ENCODE results near the gene OPRM1. TPM values are rescaled to one million over a fixed set of nuclear protein-coding genes. Genes with fewer than 3 reads are reported as not detected.
A peak's percentile ranks its signal among the peaks of the same experiment; 100 is the strongest.
"Not testable (repeated sequence)": the region's sequence is repeated elsewhere in the genome, so short reads cannot be mapped to it uniquely, and the experiment has no call there.

Gene OPRM1
- total RNA-seq, 5 donors from 2014 or later (not counting 1 experiment from before 2014, with no cell fraction given), result not detected

- Histone ChIP-seq H3K36me3 (ENCODE audit: control insufficient read depth in 2 of 2, extremely low read depth in 1 of 2, insufficient read depth in 1 of 2, low read length in 1 of 2) (peaks cover 5 to 56% of the 10 kb centered on the region in 2 donors), H3K4me1 (ENCODE audit: control insufficient read depth in 1 of 2, extremely low read depth in 1 of 2, insufficient read depth in 2 of 2, low read length in 2 of 2) (peaks cover 0 to 2% of the 10 kb centered on the region in 2 experiments), H3K9me3 (no peaks in the 10 kb centered on the region), H3K27ac (ENCODE audit: low read length) (no peak overlapping the region), H3K27me3 (replicated peaks in 1 of 2; ENCODE audit: control insufficient read depth in 2 of 2, extremely low read depth in 1 of 2, insufficient read depth in 2 of 2, low read length in 1 of 2) (no peaks in the 10 kb centered on the region), H3K4me3 (ENCODE audit: control insufficient read depth in 1 of 2, extremely low read depth in 1 of 2, low read length in 1 of 2) (no peak overlapping the region)
- DNase-seq, result no peak
- ChIA-PET POLR2A (interaction anchor here in 1 of 2 donors (0.6 kb wide), 1 partner anchor 20 kb away, joined by 3 read pairs; no protein-coding TSS in a partner anchor), CTCF (interaction anchor here (0.6 to 1.4 kb wide), 4 partner anchors 15 to 80 kb away, joined by 3 to 8 read pairs (median 4); no protein-coding TSS in a partner anchor)
- ATAC-seq (replicated peaks in 1 of 4), result no peak
- no CpG with 5 or more reads among the region's 1 CpG for WGBS (ENCODE audit: insufficient coverage)
- H3K9me3 Mint-ChIP-seq, result peaks cover 0 to 8% (median 0%) of the 10 kb centered on the region in 3 donors
- peaks cover 73% of the 10 kb centered on the region for H3K36me3 Mint-ChIP-seq
- H3K27me3 Mint-ChIP-seq, result no peaks in the 10 kb centered on the region
- peaks cover 59 to 78% (median 71%) of the 10 kb centered on the region in 3 donors for H3K4me1 Mint-ChIP-seq
- H3K4me3 Mint-ChIP-seq, result no peak overlapping the region
- H3K27ac Mint-ChIP-seq, result peak overlapping the region; percentile 22 to 52
These were observed 157.4 kb downstream of the OPRM1 start for GRCh38 chr6:154196333-154196885.

GRCh38 chr6:154197196-154197860 is 158.3 kb downstream of the OPRM1 start:
- no peak overlapping the region for H3K27ac ChIP-seq (ENCODE audit: low read length)
- Mint-ChIP-seq H3K4me3 (no peak overlapping the region), H3K36me3 (peaks cover 73% of the 10 kb centered on the region), H3K27me3 (no peaks in the 10 kb centered on the region), H3K27ac (peak overlapping the region; percentile 27 to 64), H3K9me3 (peaks cover 0 to 6% (median 0%) of the 10 kb centered on the region in 3 donors), H3K4me1 (peaks cover 60 to 80% (median 70%) of the 10 kb centered on the region in 3 donors)
- DNase-seq (no peak), ATAC-seq (replicated peaks in 1 of 4) (no peak)
- no peaks in the 10 kb centered on the region for H3K27me3 ChIP-seq (replicated peaks in 1 of 2; ENCODE audit: control insufficient read depth in 2 of 2, extremely low read depth in 1 of 2, insufficient read depth in 2 of 2, low read length in 1 of 2)
- peaks cover 5 to 54% of the 10 kb centered on the region in 2 donors for H3K36me3 ChIP-seq (ENCODE audit: control insufficient read depth in 2 of 2, extremely low read depth in 1 of 2, insufficient read depth in 1 of 2, low read length in 1 of 2)
- no peak overlapping the region for H3K4me3 ChIP-seq (ENCODE audit: control insufficient read depth in 1 of 2, extremely low read depth in 1 of 2, low read length in 1 of 2)
- CTCF ChIA-PET, result interaction anchor here (0.6 to 1.4 kb wide), 4 partner anchors 35 to 80 kb away, joined by 3 to 8 read pairs (median 4); no protein-coding TSS in a partner anchor
- POLR2A ChIA-PET, result interaction anchor here in 1 of 2 donors (0.6 to 0.7 kb wide), 3 partner anchors 19 to 120 kb away, joined by 3 to 4 read pairs (median 3); no protein-coding TSS in a partner anchor
- H3K4me1 ChIP-seq (ENCODE audit: control insufficient read depth in 1 of 2, extremely low read depth in 1 of 2, insufficient read depth in 2 of 2, low read length in 2 of 2), result peaks cover 0 to 2% of the 10 kb centered on the region in 2 experiments
- no peaks in the 10 kb centered on the region for H3K9me3 ChIP-seq

- CTCF ChIA-PET, result interaction anchor here in 1 of 2 donors (0.5 kb wide), 1 partner anchor 18 kb away, joined by 3 read pairs; no protein-coding TSS in a partner anchor
- Mint-ChIP-seq H3K27ac (peak overlapping the region in 1 of 2 donors; percentile 67), H3K4me1 (peaks cover 67 to 85% (median 70%) of the 10 kb centered on the region in 3 donors), H3K36me3 (peaks cover 82% of the 10 kb centered on the region)
- H3K4me1 ChIP-seq (ENCODE audit: control insufficient read depth in 1 of 2, extremely low read depth in 1 of 2, insufficient read depth in 2 of 2, low read length in 2 of 2); POLR2A ChIA-PET; DNase-seq; H3K4me3 ChIP-seq (ENCODE audit: control insufficient read depth in 1 of 2, extremely low read depth in 1 of 2, low read length in 1 of 2); H3K27me3 Mint-ChIP-seq; H3K27me3 ChIP-seq (replicated peaks in 1 of 2; ENCODE audit: control insufficient read depth in 2 of 2, extremely low read depth in 1 of 2, insufficient read depth in 2 of 2, low read length in 1 of 2); ATAC-seq (replicated peaks in 1 of 4); H3K9me3 ChIP-seq; H3K9me3 Mint-ChIP-seq; H3K27ac ChIP-seq (ENCODE audit: low read length); H3K4me3 Mint-ChIP-seq: not testable (repeated sequence)
- peaks cover 13 to 73% of the 10 kb centered on the region in 2 donors for H3K36me3 ChIP-seq (ENCODE audit: control insufficient read depth in 2 of 2, extremely low read depth in 1 of 2, insufficient read depth in 1 of 2, low read length in 1 of 2)
- WGBS (ENCODE audit: insufficient coverage), result 100% methylated on average over 1 of the region's 4 CpGs
These were observed 162.6 kb downstream of the OPRM1 start for GRCh38 chr6:154201688-154202087.

DNA sequence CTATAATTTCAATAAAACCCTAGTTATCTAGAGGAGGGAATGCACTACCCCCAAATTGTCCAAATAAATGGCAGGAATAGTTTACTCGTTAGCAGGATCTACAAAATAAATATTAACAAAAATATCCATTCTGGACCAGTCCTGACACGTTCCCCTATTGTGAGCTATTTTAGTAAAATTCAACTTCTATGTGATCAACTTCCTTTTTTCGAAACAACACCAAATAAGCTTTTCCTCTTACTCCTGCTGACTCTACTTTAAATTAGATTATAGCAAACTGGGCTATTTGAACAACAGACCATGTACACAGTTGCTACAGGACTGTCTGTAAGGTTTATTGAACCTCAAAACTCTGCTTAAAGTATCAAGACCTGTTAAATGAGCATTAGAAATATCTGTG is 163.3 kb downstream of the OPRM1 start:
- no peak overlapping the region for H3K4me3 ChIP-seq (ENCODE audit: control insufficient read depth in 1 of 2, extremely low read depth in 1 of 2, low read length in 1 of 2)
- WGBS (ENCODE audit: insufficient coverage), result 40% methylated on average over 1 of the region's 3 CpGs
- no peaks in the 10 kb centered on the region for H3K27me3 Mint-ChIP-seq
- H3K27ac ChIP-seq (ENCODE audit: low read length), result no peak overlapping the region
- H3K4me1 Mint-ChIP-seq, result peaks cover 68 to 83% (median 69%) of the 10 kb centered on the region in 3 donors
- H3K4me3 Mint-ChIP-seq, result no peak overlapping the region
- no peaks in the 10 kb centered on the region for H3K9me3 ChIP-seq
- ATAC-seq (replicated peaks in 1 of 4), result no peak
- ChIA-PET POLR2A (no interaction called here), CTCF (no interaction called here)
- H3K27ac Mint-ChIP-seq, result peak overlapping the region in 1 of 2 donors; percentile 21
- peaks cover 18 to 74% of the 10 kb centered on the region in 2 donors for H3K36me3 ChIP-seq (ENCODE audit: control insufficient read depth in 2 of 2, extremely low read depth in 1 of 2, insufficient read depth in 1 of 2, low read length in 1 of 2)
- DNase-seq, result no peak
- H3K9me3 Mint-ChIP-seq, result no peaks in the 10 kb centered on the region
- no peaks in the 10 kb centered on the region for H3K27me3 ChIP-seq (replicated peaks in 1 of 2; ENCODE audit: control insufficient read depth in 2 of 2, extremely low read depth in 1 of 2, insufficient read depth in 2 of 2, low read length in 1 of 2)
- peaks cover 86% of the 10 kb centered on the region for H3K36me3 Mint-ChIP-seq
- peaks cover 0 to 2% of the 10 kb centered on the region in 2 experiments for H3K4me1 ChIP-seq (ENCODE audit: control insufficient read depth in 1 of 2, extremely low read depth in 1 of 2, insufficient read depth in 2 of 2, low read length in 2 of 2)

GRCh38 chr6:154202958-154203357 is 163.9 kb downstream of the OPRM1 start:
- no peaks in the 10 kb centered on the region for H3K27me3 Mint-ChIP-seq
- H3K4me3 ChIP-seq (ENCODE audit: control insufficient read depth in 1 of 2, extremely low read depth in 1 of 2, low read length in 1 of 2), result no peak overlapping the region
- H3K9me3 ChIP-seq, result no peaks in the 10 kb centered on the region
- WGBS (ENCODE audit: insufficient coverage), result 100% methylated on average over 3 of the region's 6 CpGs
- peaks cover 24 to 76% of the 10 kb centered on the region in 2 donors for H3K36me3 ChIP-seq (ENCODE audit: control insufficient read depth in 2 of 2, extremely low read depth in 1 of 2, insufficient read depth in 1 of 2, low read length in 1 of 2)
- H3K27ac ChIP-seq (ENCODE audit: low read length), result no peak overlapping the region
- DNase-seq (no peak), ATAC-seq (replicated peaks in 1 of 4) (no peak)
- no peaks in the 10 kb centered on the region for H3K4me1 ChIP-seq (ENCODE audit: control insufficient read depth in 1 of 2, extremely low read depth in 1 of 2, insufficient read depth in 2 of 2, low read length in 2 of 2)
- peaks cover 88% of the 10 kb centered on the region for H3K36me3 Mint-ChIP-seq
- peak overlapping the region in 1 of 2 donors; percentile 50 for H3K27ac Mint-ChIP-seq
- no peaks in the 10 kb centered on the region for H3K9me3 Mint-ChIP-seq
- no peak overlapping the region for H3K4me3 Mint-ChIP-seq
- H3K4me1 Mint-ChIP-seq, result peaks cover 62 to 77% (median 69%) of the 10 kb centered on the region in 3 donors
- ChIA-PET CTCF (no interaction called here), POLR2A (interaction anchor here in 1 of 2 donors (0.6 kb wide), 1 partner anchor 8 kb away, joined by 6 read pairs; no protein-coding TSS in a partner anchor)
- no peaks in the 10 kb centered on the region for H3K27me3 ChIP-seq (replicated peaks in 1 of 2; ENCODE audit: control insufficient read depth in 2 of 2, extremely low read depth in 1 of 2, insufficient read depth in 2 of 2, low read length in 1 of 2)

GRCh38 chr6:154206141-154206540 is 167.1 kb downstream of the OPRM1 start:
- POLR2A ChIA-PET, result no interaction called here
- no CpG with 5 or more reads among the region's 2 CpGs for WGBS (ENCODE audit: insufficient coverage)
- H3K27me3 ChIP-seq (replicated peaks in 1 of 2; ENCODE audit: control insufficient read depth in 2 of 2, extremely low read depth in 1 of 2, insufficient read depth in 2 of 2, low read length in 1 of 2), result no peaks in the 10 kb centered on the region
- Mint-ChIP-seq H3K36me3 (peaks cover 79% of the 10 kb centered on the region), H3K9me3 (no peaks in the 10 kb centered on the region), H3K27ac (no peak overlapping the region), H3K27me3 (no peaks in the 10 kb centered on the region), H3K4me1 (peaks cover 41 to 64% (median 54%) of the 10 kb centered on the region in 3 donors), H3K4me3 (no peak overlapping the region)
- H3K4me1 ChIP-seq (ENCODE audit: control insufficient read depth in 1 of 2, extremely low read depth in 1 of 2, insufficient read depth in 2 of 2, low read length in 2 of 2), result no peaks in the 10 kb centered on the region
- DNase-seq (no peak), ATAC-seq (replicated peaks in 1 of 4) (no peak)
- CTCF ChIA-PET, result no interaction called here
- H3K36me3 ChIP-seq (ENCODE audit: control insufficient read depth in 2 of 2, extremely low read depth in 1 of 2, insufficient read depth in 1 of 2, low read length in 1 of 2), result peaks cover 20 to 81% of the 10 kb centered on the region in 2 donors
- H3K4me3 ChIP-seq (ENCODE audit: control insufficient read depth in 1 of 2, extremely low read depth in 1 of 2, low read length in 1 of 2), result no peak overlapping the region
- H3K9me3 ChIP-seq, result no peaks in the 10 kb centered on the region
- H3K27ac ChIP-seq (ENCODE audit: low read length), result no peak overlapping the region
